GM10847 (cell line): ENCODE data around the gene NCOA1.

Experiments
- POLR2A ChIP-seq: IDR thresholded peaks from 2 replicates; pipeline ENCODE4 v1.6.1; 2011; ENCODE audit not compliant: insufficient read length; ENCODE audit errors: extremely low read depth

The NCOA1 gene

GRCh38 chr2:24576617-24577016 lies 85.6 kb downstream of the NCOA1 start:
- no peak for TF ChIP-seq POLR2A

- TF ChIP-seq POLR2A = no peak
Observed at GRCh38 chr2:24577481-24577880, 86.4 kb downstream of the NCOA1 start.

GRCh38 chr2:24579053-24579803 lies 88.2 kb downstream of the NCOA1 start:
- TF ChIP-seq POLR2A = no peak

- no peak for TF ChIP-seq POLR2A
Observed at GRCh38 chr2:24580561-24580960, 89.5 kb downstream of the NCOA1 start.

GRCh38 chr2:24586955-24587354 lies 95.9 kb downstream of the NCOA1 start:
- no peak for TF ChIP-seq POLR2A

GRCh38 chr2:24588294-24588693 lies 97.2 kb downstream of the NCOA1 start:
- no peak for TF ChIP-seq POLR2A

- TF ChIP-seq POLR2A = no peak
Observed at GRCh38 chr2:24592441-24593100, 101.5 kb downstream of the NCOA1 start.

- no peak for TF ChIP-seq POLR2A
Observed at GRCh38 chr2:24594283-24594682, 103.2 kb downstream of the NCOA1 start.

GRCh38 chr2:24597181-24597870 lies 106.3 kb downstream of the NCOA1 start:
- TF ChIP-seq POLR2A = no peak

- TF ChIP-seq POLR2A = no peak
Observed at GRCh38 chr2:24611631-24612030, 120.6 kb downstream of the NCOA1 start.

GRCh38 chr2:24613154-24613814 lies 122.2 kb downstream of the NCOA1 start:
- TF ChIP-seq POLR2A = no peak

- TF ChIP-seq POLR2A = no peak
Observed at GRCh38 chr2:24616616-24617015, 125.6 kb downstream of the NCOA1 start.

- no peak for TF ChIP-seq POLR2A
Observed at GRCh38 chr2:24617424-24617823, 126.4 kb downstream of the NCOA1 start.

GRCh38 chr2:24618144-24618543 lies 127.1 kb downstream of the NCOA1 start:
- no peak for TF ChIP-seq POLR2A

GRCh38 chr2:24618680-24619079 lies 127.6 kb downstream of the NCOA1 start:
- TF ChIP-seq POLR2A = no peak

GRCh38 chr2:24620936-24621335 lies 129.9 kb downstream of the NCOA1 start:
- TF ChIP-seq POLR2A = no peak
